Neuron (in vitro differentiated cells): ENCODE results near the gene WDFY4.

Experiments
- H2AFZ ChIP-seq: one replicate; pipeline ENCODE4 v1.6.1; 2013; ENCODE audit warnings: low read depth, mild to moderate bottlenecking, inconsistent platforms, low read length, moderate library complexity
- H3K27me3 ChIP-seq: one replicate; pipeline ENCODE4 v1.6.1; 2013; ENCODE audit warnings: low read length; ENCODE audit not compliant: insufficient read depth
- H3K36me3 ChIP-seq: one replicate; pipeline ENCODE4 v1.6.1; 2013; ENCODE audit warnings: low read length; ENCODE audit not compliant: insufficient read depth
- H3K4me1 ChIP-seq: one replicate; pipeline ENCODE4 v1.6.1; 2013; ENCODE audit warnings: low read length; ENCODE audit not compliant: insufficient read depth
- H3K4me3 ChIP-seq: 2 replicates; pipeline ENCODE4 v1.5.1; 2013; ENCODE audit warnings: mild to moderate bottlenecking, low read length, moderate library complexity
- H3K9me3 ChIP-seq: one replicate; pipeline ENCODE4 v1.6.1; 2013; ENCODE audit warnings: low read length

The WDFY4 gene

GRCh38 chr10:48771234-48771633 is 86.6 kb downstream of the WDFY4 start:
- Histone ChIP-seq H3K4me1 (no peaks in the 10 kb centered on the region), H3K9me3 (no peaks in the 10 kb centered on the region), H3K36me3 (no peaks in the 10 kb centered on the region), H3K27me3 (no peaks in the 10 kb centered on the region), H3K4me3 (no peak overlapping the region), H2AFZ (no peak overlapping the region)

- Histone ChIP-seq H3K4me1 (no peaks in the 10 kb centered on the region), H3K27me3 (no peaks in the 10 kb centered on the region), H2AFZ (no peak overlapping the region), H3K9me3 (no peaks in the 10 kb centered on the region), H3K36me3 (no peaks in the 10 kb centered on the region), H3K4me3 (no peak overlapping the region)
Observed at GRCh38 chr10:48772059-48772458, 87.4 kb downstream of the WDFY4 start.

GRCh38 chr10:48773580-48773979 is 88.9 kb downstream of the WDFY4 start:
- Histone ChIP-seq H3K36me3 (no peaks in the 10 kb centered on the region), H2AFZ (no peak overlapping the region), H3K4me1 (no peaks in the 10 kb centered on the region), H3K9me3 (no peaks in the 10 kb centered on the region), H3K4me3 (no peak overlapping the region), H3K27me3 (no peaks in the 10 kb centered on the region)

GRCh38 chr10:48774416-48775205 is 89.9 kb downstream of the WDFY4 start:
- H3K9me3 ChIP-seq: no peaks in the 10 kb centered on the region
- H3K4me3 ChIP-seq: no peak overlapping the region
- H3K36me3 ChIP-seq: no peaks in the 10 kb centered on the region
- no peaks in the 10 kb centered on the region for H3K27me3 ChIP-seq
- H3K4me1 ChIP-seq: no peaks in the 10 kb centered on the region
- no peak overlapping the region for H2AFZ ChIP-seq

GRCh38 chr10:48775206-48775517 is 90.5 kb downstream of the WDFY4 start:
- H3K36me3 ChIP-seq: no peaks in the 10 kb centered on the region
- no peak overlapping the region for H2AFZ ChIP-seq
- no peaks in the 10 kb centered on the region for H3K4me1 ChIP-seq
- no peak overlapping the region for H3K4me3 ChIP-seq
- no peaks in the 10 kb centered on the region for H3K9me3 ChIP-seq
- H3K27me3 ChIP-seq: no peaks in the 10 kb centered on the region

- H3K4me1 ChIP-seq: no peaks in the 10 kb centered on the region
- H3K36me3 ChIP-seq: no peaks in the 10 kb centered on the region
- no peaks in the 10 kb centered on the region for H3K9me3 ChIP-seq
- no peak overlapping the region for H2AFZ ChIP-seq
- no peaks in the 10 kb centered on the region for H3K27me3 ChIP-seq
- no peak overlapping the region for H3K4me3 ChIP-seq
Observed at GRCh38 chr10:48776005-48776522, 91.4 kb downstream of the WDFY4 start.

GRCh38 chr10:48776528-48776927 is 91.9 kb downstream of the WDFY4 start:
- Histone ChIP-seq H3K4me3 (no peak overlapping the region), H3K27me3 (no peaks in the 10 kb centered on the region), H3K36me3 (no peaks in the 10 kb centered on the region), H2AFZ (no peak overlapping the region), H3K9me3 (no peaks in the 10 kb centered on the region), H3K4me1 (no peaks in the 10 kb centered on the region)

GRCh38 chr10:48777110-48777509 is 92.4 kb downstream of the WDFY4 start:
- no peaks in the 10 kb centered on the region for H3K4me1 ChIP-seq
- H2AFZ ChIP-seq: no peak overlapping the region
- no peaks in the 10 kb centered on the region for H3K36me3 ChIP-seq
- H3K9me3 ChIP-seq: no peaks in the 10 kb centered on the region
- no peaks in the 10 kb centered on the region for H3K27me3 ChIP-seq
- no peak overlapping the region for H3K4me3 ChIP-seq

- Histone ChIP-seq H2AFZ (no peak overlapping the region), H3K9me3 (no peaks in the 10 kb centered on the region), H3K4me3 (no peak overlapping the region), H3K4me1 (no peaks in the 10 kb centered on the region), H3K36me3 (no peaks in the 10 kb centered on the region), H3K27me3 (no peaks in the 10 kb centered on the region)
Observed at GRCh38 chr10:48778193-48778857, 93.7 kb downstream of the WDFY4 start.

- no peaks in the 10 kb centered on the region for H3K36me3 ChIP-seq
- H3K4me3 ChIP-seq: no peak overlapping the region
- no peaks in the 10 kb centered on the region for H3K9me3 ChIP-seq
- H2AFZ ChIP-seq: no peak overlapping the region
- no peaks in the 10 kb centered on the region for H3K27me3 ChIP-seq
- H3K4me1 ChIP-seq: no peaks in the 10 kb centered on the region
Observed at GRCh38 chr10:48779077-48779476, 94.4 kb downstream of the WDFY4 start.

GRCh38 chr10:48779546-48780152 is 95.0 kb downstream of the WDFY4 start:
- H3K4me3 ChIP-seq: no peak overlapping the region
- no peaks in the 10 kb centered on the region for H3K36me3 ChIP-seq
- H3K4me1 ChIP-seq: no peaks in the 10 kb centered on the region
- no peaks in the 10 kb centered on the region for H3K27me3 ChIP-seq
- no peak overlapping the region for H2AFZ ChIP-seq
- no peaks in the 10 kb centered on the region for H3K9me3 ChIP-seq

- H3K27me3 ChIP-seq: no peaks in the 10 kb centered on the region
- H3K9me3 ChIP-seq: no peaks in the 10 kb centered on the region
- H2AFZ ChIP-seq: no peak overlapping the region
- no peaks in the 10 kb centered on the region for H3K36me3 ChIP-seq
- no peak overlapping the region for H3K4me3 ChIP-seq
- H3K4me1 ChIP-seq: no peaks in the 10 kb centered on the region
Observed at GRCh38 chr10:48780341-48780740, 95.7 kb downstream of the WDFY4 start.

GRCh38 chr10:48782386-48782785 is 97.7 kb downstream of the WDFY4 start:
- no peaks in the 10 kb centered on the region for H3K36me3 ChIP-seq
- no peaks in the 10 kb centered on the region for H3K9me3 ChIP-seq
- H3K27me3 ChIP-seq: no peaks in the 10 kb centered on the region
- H3K4me3 ChIP-seq: no peak overlapping the region
- H2AFZ ChIP-seq: no peak overlapping the region
- no peaks in the 10 kb centered on the region for H3K4me1 ChIP-seq
